K562 (cell line): ENCODE data around the gene S100A4.

Experiments
- EP300 ChIP-seq: IDR thresholded peaks from 2 replicates; pipeline ENCODE4 v1.6.1; 2012; ENCODE audit warnings: low read length, improper control_type of control experiment
- FOXJ3 ChIP-seq: sonication (generic); formaldehyde crosslinking; IDR thresholded peaks from 2 replicates; pipeline ENCODE4 v1.4.0; 2020; ENCODE audit warnings: mild to moderate bottlenecking, missing genetic modification reagents
- MTF1 ChIP-seq: fragments of 250-450 bp; sonication (Bioruptor Pico); IDR thresholded peaks from 2 replicates; pipeline ENCODE4 v1.9.0; 2021; ENCODE audit warnings: moderate library complexity, mild to moderate bottlenecking, inconsistent platforms, borderline replicate concordance
- TF ChIP-seq, protein P1 (sequence below), 2 experiments: IDR thresholded peaks; 2 replicates each; pipeline ENCODE4 v1.6.1; 2012; ENCODE audit warnings: improper control_type of control experiment in 2 of 2, low read depth in 2 of 2, low read length in 2 of 2, borderline replicate concordance in 1 of 2

DNA sequence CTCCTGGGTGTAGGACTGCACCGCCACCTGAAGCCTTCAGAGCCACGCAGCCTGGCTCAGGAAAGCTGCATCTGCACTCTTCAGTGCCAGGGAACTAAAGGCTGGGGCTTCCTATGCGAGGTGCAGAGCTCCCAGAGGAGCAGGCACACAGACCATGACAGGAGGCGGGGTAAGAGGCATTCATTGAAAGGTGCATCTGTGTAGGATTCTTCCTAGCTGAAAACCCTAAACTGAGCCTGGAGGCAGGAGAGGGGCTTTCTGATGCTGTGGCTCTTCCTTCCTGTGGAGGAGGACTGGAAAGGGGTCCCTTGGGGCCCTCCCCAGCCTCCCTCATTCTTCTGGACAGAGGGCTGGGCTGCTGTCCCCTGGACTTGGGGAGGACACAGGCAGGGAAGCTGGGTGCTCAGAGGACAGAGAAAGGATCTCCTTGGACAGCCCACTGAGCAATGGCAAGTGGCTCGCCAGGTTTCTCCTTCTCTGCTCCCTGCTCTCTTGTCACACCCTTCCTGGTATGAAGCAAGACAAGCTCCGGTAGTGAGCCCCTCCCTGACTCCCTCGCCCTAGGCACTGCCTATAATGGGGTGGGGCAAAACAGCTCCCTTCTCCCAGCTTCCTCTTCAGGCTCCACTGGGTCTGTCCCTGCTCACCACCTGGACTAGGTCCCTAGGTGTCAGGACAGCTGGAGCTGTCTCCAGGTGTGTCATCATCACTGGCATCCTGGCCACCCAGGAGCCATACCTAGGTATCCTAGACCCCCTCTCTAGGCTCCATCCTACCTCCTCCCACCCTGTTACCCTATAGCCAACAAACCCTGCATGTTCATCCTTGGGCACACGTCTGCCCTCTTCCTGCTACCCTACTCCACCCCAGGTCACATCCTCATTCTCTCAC lies 29.9 kb downstream of the S100A4 start:
- no peak for TF ChIP-seq EP300
- no peak for TF ChIP-seq FOXJ3 (CRISPR knock-in tag)
- no peak for TF ChIP-seq MTF1 (CRISPR knock-in tag)
- TF ChIP-seq, protein P1, sequence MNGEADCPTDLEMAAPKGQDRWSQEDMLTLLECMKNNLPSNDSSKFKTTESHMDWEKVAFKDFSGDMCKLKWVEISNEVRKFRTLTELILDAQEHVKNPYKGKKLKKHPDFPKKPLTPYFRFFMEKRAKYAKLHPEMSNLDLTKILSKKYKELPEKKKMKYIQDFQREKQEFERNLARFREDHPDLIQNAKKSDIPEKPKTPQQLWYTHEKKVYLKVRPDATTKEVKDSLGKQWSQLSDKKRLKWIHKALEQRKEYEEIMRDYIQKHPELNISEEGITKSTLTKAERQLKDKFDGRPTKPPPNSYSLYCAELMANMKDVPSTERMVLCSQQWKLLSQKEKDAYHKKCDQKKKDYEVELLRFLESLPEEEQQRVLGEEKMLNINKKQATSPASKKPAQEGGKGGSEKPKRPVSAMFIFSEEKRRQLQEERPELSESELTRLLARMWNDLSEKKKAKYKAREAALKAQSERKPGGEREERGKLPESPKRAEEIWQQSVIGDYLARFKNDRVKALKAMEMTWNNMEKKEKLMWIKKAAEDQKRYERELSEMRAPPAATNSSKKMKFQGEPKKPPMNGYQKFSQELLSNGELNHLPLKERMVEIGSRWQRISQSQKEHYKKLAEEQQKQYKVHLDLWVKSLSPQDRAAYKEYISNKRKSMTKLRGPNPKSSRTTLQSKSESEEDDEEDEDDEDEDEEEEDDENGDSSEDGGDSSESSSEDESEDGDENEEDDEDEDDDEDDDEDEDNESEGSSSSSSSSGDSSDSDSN (IDR thresholded peaks at IDR 0.05; ENCODE audit: borderline replicate concordance in 1 of 2, low read depth in 2 of 2, low read length in 2 of 2) = no peak
